WTC11 (cell line): ENCODE measurements around the gene HSPH1. TPM values are rescaled to one million over a fixed set of nuclear protein-coding genes. Genes with fewer than 3 reads are reported as not detected.

Source experiments
- ATAC-seq: fragments of 200-7000 bp; cut with Tn5 transposase; 2 replicates; pipeline ENCODE4 v1.10.0; 2021; ENCODE audit warnings: mild to moderate bottlenecking, moderate library complexity
- CTCF ChIA-PET: fragments of 300-600 bp; sonication (Branson Sonifier 250); formaldehyde crosslinking; loops from one replicate; lab custom pipeline; 2021; ENCODE audit warnings: antibody characterized with exemption; lab: Charles Lee
- POLR2A ChIA-PET: fragments of 350-600 bp; sonication (Branson Sonifier 250); formaldehyde crosslinking; loops from one replicate; lab custom pipeline; 2021; ENCODE audit warnings: antibody characterized with exemption; lab: Charles Lee
- DNase-seq: peaks from one replicate; pipeline ENCODE4 v3.0.0; 2021; ENCODE audit warnings: low spot score
- H3K27ac Mint-ChIP-seq: 2 replicates; pipeline ENCODE4 v1.8.0; 2021; ENCODE audit warnings: mixed read lengths
- H3K27me3 Mint-ChIP-seq: 2 replicates; pipeline ENCODE4 v1.8.0; 2021; ENCODE audit warnings: low read depth, mild to moderate bottlenecking, moderate library complexity, mixed read lengths
- H3K36me3 Mint-ChIP-seq: 2 replicates; pipeline ENCODE4 v1.8.0; 2021; ENCODE audit warnings: mixed read lengths
- H3K4me1 Mint-ChIP-seq: 2 replicates; pipeline ENCODE4 v1.8.0; 2022; ENCODE audit warnings: mixed read lengths
- H3K4me3 Mint-ChIP-seq: 2 replicates; pipeline ENCODE4 v1.8.0; 2021; ENCODE audit warnings: mild to moderate bottlenecking, moderate library complexity, mixed read lengths
- H3K9me3 Mint-ChIP-seq: 2 replicates; pipeline ENCODE4 v1.8.0; 2021; ENCODE audit warnings: mixed read lengths
- AR ChIP-seq: fragments of 250-450 bp; sonication (Bioruptor Pico); IDR thresholded peaks from 2 replicates; pipeline ENCODE4 v1.9.0; 2021; ENCODE audit warnings: mild to moderate bottlenecking
- CREM ChIP-seq: sonication (generic); formaldehyde crosslinking; IDR thresholded peaks from 2 replicates; pipeline ENCODE4 v1.8.1; 2022; ENCODE audit warnings: mild to moderate bottlenecking, missing genetic modification reagents, moderate library complexity
- E2F5 ChIP-seq: sonication (generic); formaldehyde crosslinking; IDR thresholded peaks from 2 replicates; pipeline ENCODE4 v1.8.1; 2022; ENCODE audit warnings: mild to moderate bottlenecking, moderate library complexity, missing genetic modification reagents
- GTF2I ChIP-seq: fragments of 250-450 bp; sonication (Bioruptor Pico); conservative IDR thresholded peaks from 2 replicates; pipeline ENCODE4 v1.4.0; 2021; ENCODE audit warnings: mild to moderate bottlenecking
- HMGA2 ChIP-seq: fragments of 250-450 bp; sonication (Bioruptor Pico); IDR thresholded peaks from 2 replicates; pipeline ENCODE4 v1.4.0; 2021; ENCODE audit warnings: mild to moderate bottlenecking, moderate library complexity
- IRF1 ChIP-seq: sonication (generic); formaldehyde crosslinking; IDR thresholded peaks from 2 replicates; pipeline ENCODE4 v1.8.0; 2023; ENCODE audit warnings: missing genetic modification reagents
- IRF2 ChIP-seq: sonication (generic); formaldehyde crosslinking; IDR thresholded peaks from 2 replicates; pipeline ENCODE4 v1.8.0; 2022; ENCODE audit warnings: low read depth, missing genetic modification reagents, borderline replicate concordance
- NFATC4 ChIP-seq: fragments of 250-450 bp; sonication (Bioruptor Pico); IDR thresholded peaks from 2 replicates; pipeline ENCODE4 v1.9.0; 2021; ENCODE audit warnings: mild to moderate bottlenecking
- NR2C2 ChIP-seq: sonication (generic); formaldehyde crosslinking; IDR thresholded peaks from 2 replicates; pipeline ENCODE4 v1.8.0; 2022; ENCODE audit warnings: mild to moderate bottlenecking, missing genetic modification reagents
- OVOL2 ChIP-seq: fragments of 250-450 bp; sonication (Bioruptor Pico); IDR thresholded peaks from 2 replicates; pipeline ENCODE4 v1.9.0; 2021; ENCODE audit warnings: mild to moderate bottlenecking, borderline replicate concordance
- PRDM15 ChIP-seq: sonication (generic); formaldehyde crosslinking; IDR thresholded peaks from 2 replicates; pipeline ENCODE4 v1.8.0; 2022; ENCODE audit warnings: missing genetic modification reagents
- RORB ChIP-seq: fragments of 250-450 bp; sonication (Bioruptor Pico); IDR thresholded peaks from 2 replicates; pipeline ENCODE4 v1.9.0; 2021; ENCODE audit warnings: mild to moderate bottlenecking
- SMAD3 ChIP-seq: sonication (generic); formaldehyde crosslinking; IDR thresholded peaks from 2 replicates; pipeline ENCODE4 v1.8.0; 2022; ENCODE audit warnings: missing genetic modification reagents, mild to moderate bottlenecking, borderline replicate concordance
- SMAD4 ChIP-seq: sonication (generic); formaldehyde crosslinking; IDR thresholded peaks from 2 replicates; pipeline ENCODE4 v1.8.0; 2022; ENCODE audit warnings: mild to moderate bottlenecking, missing genetic modification reagents
- SOX15 ChIP-seq: fragments of 250-450 bp; sonication (Bioruptor Pico); IDR thresholded peaks from 2 replicates; pipeline ENCODE4 v1.9.0; 2021; ENCODE audit warnings: mild to moderate bottlenecking
- TEAD1 ChIP-seq: sonication (generic); formaldehyde crosslinking; IDR thresholded peaks from 2 replicates; pipeline ENCODE4 v1.8.0; 2022; ENCODE audit warnings: mild to moderate bottlenecking, missing genetic modification reagents
- TP53 ChIP-seq: sonication (generic); formaldehyde crosslinking; IDR thresholded peaks from 2 replicates; pipeline ENCODE4 v1.8.1; 2023; ENCODE audit warnings: mild to moderate bottlenecking, missing genetic modification reagents
- ZBTB21 ChIP-seq: sonication (generic); formaldehyde crosslinking; IDR thresholded peaks from 2 replicates; pipeline ENCODE4 v1.8.1; 2023; ENCODE audit warnings: mild to moderate bottlenecking, missing genetic modification reagents, borderline replicate concordance
- ZNF281 ChIP-seq: sonication (generic); formaldehyde crosslinking; IDR thresholded peaks from 2 replicates; pipeline ENCODE4 v1.8.0; 2023; ENCODE audit warnings: mild to moderate bottlenecking, missing genetic modification reagents
- ZNF416 ChIP-seq: fragments of 250-450 bp; sonication (Bioruptor Pico); IDR thresholded peaks from 2 replicates; pipeline ENCODE4 v1.9.0; 2021; ENCODE audit warnings: mild to moderate bottlenecking, inconsistent platforms
- ZNF512 ChIP-seq: sonication (generic); formaldehyde crosslinking; IDR thresholded peaks from 2 replicates; pipeline ENCODE4 v1.8.1; 2022; ENCODE audit warnings: missing genetic modification reagents, borderline replicate concordance
- total RNA-seq: library from RNA; stranded (reverse); gene quantifications from 3 replicates; pipeline ENCODE4 v1.2.3, GENCODE V29; 2021
- TF ChIP-seq, protein P1 (sequence below): fragments of 250-450 bp; sonication (Bioruptor Pico); IDR thresholded peaks from 2 replicates; pipeline ENCODE4 v1.9.0; 2021; ENCODE audit warnings: mild to moderate bottlenecking

The HSPH1 gene
- total RNA-seq, 1 experiment from 2014 or later, result 114 TPM

DNA sequence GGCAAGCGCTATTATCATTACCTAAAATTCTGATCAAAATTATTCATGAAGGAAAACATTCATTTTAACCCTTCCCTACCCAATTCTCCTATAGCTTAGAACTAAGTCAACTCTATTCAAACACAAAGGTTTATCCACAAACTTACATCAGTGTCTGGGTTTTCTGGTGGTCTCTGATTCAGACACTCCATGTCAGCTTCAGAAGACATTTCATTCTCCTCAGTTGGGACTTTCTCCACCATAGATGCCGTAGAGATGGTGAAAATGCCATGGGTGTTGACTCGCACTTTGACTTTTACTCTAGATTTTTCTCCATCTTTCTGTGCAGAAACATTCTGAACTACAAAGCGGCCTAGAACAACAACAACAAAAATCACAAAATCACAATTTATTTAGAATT lies 16.3 kb downstream of the HSPH1 start:
- ChIA-PET CTCF (no interaction called here), POLR2A (no interaction called here)
- TF ChIP-seq PRDM15, result no peak
- no peak for TF ChIP-seq OVOL2 (CRISPR knock-in tag)
- TF ChIP-seq AR, result no peak
- no peak for TF ChIP-seq TEAD1 (CRISPR knock-in tag)
- TF ChIP-seq E2F5, result no peak
- TF ChIP-seq SMAD4, result no peak
- no peak for TF ChIP-seq SMAD3 (CRISPR knock-in tag)
- TF ChIP-seq GTF2I (CRISPR knock-in tag), result no peak
- TF ChIP-seq ZNF416 (CRISPR knock-in tag), result no peak
- TF ChIP-seq TP53 (CRISPR knock-in tag), result no peak
- no peak for TF ChIP-seq ZBTB21 (CRISPR knock-in tag)
- no peak for TF ChIP-seq NR2C2 (CRISPR knock-in tag)
- no peak for TF ChIP-seq SOX15 (CRISPR knock-in tag)
- TF ChIP-seq CREM (CRISPR knock-in tag), result no peak
- no peak for TF ChIP-seq RORB (CRISPR knock-in tag)
- no peak for TF ChIP-seq IRF1 (CRISPR knock-in tag)
- DNase-seq (no peak), ATAC-seq (no peak)
- peaks cover 86% of the 10 kb centered on the region for H3K36me3 Mint-ChIP-seq
- H3K9me3 Mint-ChIP-seq, result no peaks in the 10 kb centered on the region
- no peak overlapping the region for H3K27ac Mint-ChIP-seq
- H3K27me3 Mint-ChIP-seq, result no peaks in the 10 kb centered on the region
- no peak overlapping the region for H3K4me3 Mint-ChIP-seq
- H3K4me1 Mint-ChIP-seq, result no peaks in the 10 kb centered on the region

DNA sequence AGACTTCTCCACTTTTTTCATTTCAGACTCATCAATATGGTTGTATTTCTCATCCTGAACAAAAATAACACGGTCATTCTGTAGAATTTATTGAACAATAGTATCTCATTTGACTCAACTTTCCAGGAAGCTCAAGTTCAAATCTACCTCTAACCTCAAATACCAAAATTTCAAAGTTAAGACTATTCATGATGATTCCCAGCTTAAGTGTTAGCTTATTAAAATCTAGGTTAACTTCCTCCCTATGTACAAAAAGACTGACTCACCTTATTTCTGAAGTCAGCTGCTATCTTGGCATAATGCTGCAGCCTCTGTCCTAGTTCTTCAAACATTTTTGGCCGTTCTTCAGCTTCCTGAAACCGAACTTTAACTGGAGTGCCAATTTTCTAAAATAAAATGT lies 23.2 kb downstream of the HSPH1 start:
- ATAC-seq (no peak), DNase-seq (no peak)
- Mint-ChIP-seq H3K4me3 (no peak overlapping the region), H3K27ac (no peak overlapping the region), H3K4me1 (no peaks in the 10 kb centered on the region), H3K27me3 (no peaks in the 10 kb centered on the region), H3K36me3 (peaks cover 69% of the 10 kb centered on the region), H3K9me3 (no peaks in the 10 kb centered on the region)
- POLR2A ChIA-PET, result no interaction called here
- CTCF ChIA-PET, result no interaction called here
- TF ChIP-seq, protein P1, sequence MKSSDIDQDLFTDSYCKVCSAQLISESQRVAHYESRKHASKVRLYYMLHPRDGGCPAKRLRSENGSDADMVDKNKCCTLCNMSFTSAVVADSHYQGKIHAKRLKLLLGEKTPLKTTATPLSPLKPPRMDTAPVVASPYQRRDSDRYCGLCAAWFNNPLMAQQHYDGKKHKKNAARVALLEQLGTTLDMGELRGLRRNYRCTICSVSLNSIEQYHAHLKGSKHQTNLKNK, result no peak
- TF ChIP-seq AR, result no peak
- TF ChIP-seq IRF2, result no peak
- TF ChIP-seq ZNF281 (CRISPR knock-in tag), result no peak
- TF ChIP-seq NFATC4 (CRISPR knock-in tag), result no peak
- no peak for TF ChIP-seq HMGA2 (CRISPR knock-in tag)
- no peak for TF ChIP-seq ZNF512 (CRISPR knock-in tag)
